ENCODE results near the gene ANOS1. TPM values are rescaled to one million over a fixed set of nuclear protein-coding genes. Genes with fewer than 3 reads are reported as not detected.

The ANOS1 gene
- total RNA-seq, 2 donors from 2014 or later: 3.6 to 6.0 TPM

GRCh38 chrX:8711401-8711800 lies 20.5 kb downstream of the ANOS1 start:
- no peak for TF ChIP-seq CTCF (IDR thresholded peaks at IDR 0.05)
- Histone ChIP-seq H3K27me3 (no peaks in the 10 kb centered on the region), H3K4me3 (no peak overlapping the region)

DNA sequence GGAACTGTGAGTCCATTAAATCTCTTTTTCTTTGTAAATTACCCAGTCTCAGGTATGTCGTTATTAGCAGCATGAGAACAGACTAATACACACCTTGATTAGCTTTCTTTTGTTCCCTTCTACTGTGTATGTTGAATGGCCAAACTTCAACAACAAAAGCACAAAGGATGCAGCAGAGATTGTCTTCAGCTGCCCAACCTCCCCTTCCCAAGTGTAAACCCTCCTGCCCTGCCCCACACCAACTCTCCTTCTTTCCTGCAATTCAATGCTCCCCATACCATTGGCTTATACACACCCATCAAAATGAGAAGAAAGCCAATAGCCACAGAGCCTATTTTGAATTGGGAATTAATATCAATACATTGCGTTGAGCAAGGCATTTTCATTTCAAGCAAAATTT lies 27.8 kb downstream of the ANOS1 start:
- no peak for TF ChIP-seq CTCF (IDR thresholded peaks at IDR 0.05)
- Histone ChIP-seq H3K4me1 (no peaks in the 10 kb centered on the region), H3K9me3 (no peaks in the 10 kb centered on the region), H3K27ac (no peak overlapping the region), H3K27me3 (no peaks in the 10 kb centered on the region), H3K4me3 (no peak overlapping the region), H3K36me3 (no peaks in the 10 kb centered on the region)
- DNase-seq (ENCODE audit: low spot score): no peak

More at GRCh38 chrX:8711401-8711800, 20.5 kb downstream of the ANOS1 start:
- no peaks in the 10 kb centered on the region for H3K9me3 ChIP-seq
- no peaks in the 10 kb centered on the region for H3K36me3 ChIP-seq
- H3K4me1 ChIP-seq: no peaks in the 10 kb centered on the region
- DNase-seq (ENCODE audit: low spot score): no peak
- no peak overlapping the region for H3K27ac ChIP-seq

DNA sequence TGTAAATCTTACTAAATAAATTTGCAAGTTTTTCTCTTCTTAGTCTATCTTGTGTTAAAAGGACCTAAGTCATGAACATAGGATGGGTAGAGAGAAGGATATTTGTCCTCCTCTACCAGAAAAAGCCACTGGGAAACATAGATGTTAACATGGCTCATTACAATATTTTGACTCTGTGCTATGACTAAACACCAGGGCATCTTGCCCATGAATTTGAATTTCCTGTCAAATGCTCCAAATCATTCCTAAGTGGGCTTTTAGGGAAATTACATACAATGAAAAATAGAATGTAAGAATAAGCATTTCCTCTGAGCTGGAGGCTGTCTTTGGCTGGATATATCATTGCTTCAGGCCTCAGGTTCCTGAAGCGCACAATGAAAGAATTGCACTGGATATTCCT lies 39.1 kb downstream of the ANOS1 start:
- TF ChIP-seq CTCF (IDR thresholded peaks at IDR 0.05): no peak
- no peaks in the 10 kb centered on the region for H3K9me3 ChIP-seq
- DNase-seq (ENCODE audit: low spot score): no peak
- no peak overlapping the region for H3K27ac ChIP-seq
- no peaks in the 10 kb centered on the region for H3K27me3 ChIP-seq
- H3K36me3 ChIP-seq: no peaks in the 10 kb centered on the region
- no peaks in the 10 kb centered on the region for H3K4me1 ChIP-seq
- no peak overlapping the region for H3K4me3 ChIP-seq

DNA sequence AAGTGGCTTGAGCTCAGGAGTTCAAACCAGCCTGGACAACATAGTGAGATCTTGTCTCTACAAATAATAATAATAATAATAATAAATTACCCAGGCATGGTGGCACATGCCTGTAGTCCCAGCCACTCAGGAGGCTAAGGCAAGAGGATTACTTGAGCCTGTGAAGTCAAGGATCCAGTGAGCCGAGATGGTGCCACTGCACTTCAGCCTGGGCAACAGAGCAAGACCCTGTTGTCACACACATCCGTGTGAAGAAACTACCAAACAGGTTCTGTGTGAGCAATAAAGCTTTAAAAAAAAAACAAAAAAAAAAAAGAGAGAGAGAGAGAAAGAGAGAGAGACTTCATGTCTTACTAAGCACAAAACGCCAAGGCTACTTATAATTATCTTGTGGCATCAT lies 42.5 kb downstream of the ANOS1 start:
- Histone ChIP-seq H3K27ac (no peak overlapping the region), H3K36me3 (no peaks in the 10 kb centered on the region), H3K27me3 (no peaks in the 10 kb centered on the region), H3K9me3 (no peaks in the 10 kb centered on the region), H3K4me1 (no peaks in the 10 kb centered on the region), H3K4me3 (no peak overlapping the region)
- TF ChIP-seq CTCF (IDR thresholded peaks at IDR 0.05): no peak
- no peak for DNase-seq (ENCODE audit: low spot score)

DNA sequence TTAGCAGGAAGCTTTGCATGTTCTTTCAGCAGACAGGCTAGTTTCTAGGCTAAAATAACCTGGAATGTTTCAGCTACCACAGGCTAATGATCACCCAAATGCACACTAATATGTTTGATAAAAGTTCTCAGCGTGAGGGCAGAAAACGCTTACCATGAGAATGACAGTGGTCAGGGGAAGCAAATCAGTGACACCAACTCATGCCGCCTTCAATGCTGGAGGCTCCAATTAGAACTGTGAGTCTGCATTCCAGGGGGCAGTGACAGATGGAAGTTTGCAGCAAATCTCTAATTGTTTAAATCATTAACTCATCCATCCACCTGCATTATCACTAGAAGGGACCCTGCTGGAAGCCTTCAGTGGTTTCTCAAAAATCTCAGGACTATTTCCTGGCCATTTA lies 43.2 kb downstream of the ANOS1 start:
- DNase-seq (ENCODE audit: low spot score): no peak
- no peak overlapping the region for H3K27ac ChIP-seq
- H3K4me1 ChIP-seq: no peaks in the 10 kb centered on the region
- H3K36me3 ChIP-seq: no peaks in the 10 kb centered on the region
- H3K9me3 ChIP-seq: no peaks in the 10 kb centered on the region
- no peak overlapping the region for H3K4me3 ChIP-seq
- TF ChIP-seq CTCF (IDR thresholded peaks at IDR 0.05): no peak
- H3K27me3 ChIP-seq: no peaks in the 10 kb centered on the region

- Histone ChIP-seq H3K9me3 (no peaks in the 10 kb centered on the region), H3K4me3 (no peak overlapping the region), H3K36me3 (no peaks in the 10 kb centered on the region), H3K4me1 (no peaks in the 10 kb centered on the region), H3K27me3 (no peaks in the 10 kb centered on the region), H3K27ac (no peak overlapping the region)
- TF ChIP-seq CTCF (IDR thresholded peaks at IDR 0.05): no peak
- DNase-seq (ENCODE audit: low spot score): no peak
Observed at GRCh38 chrX:8684201-8684965, 47.6 kb downstream of the ANOS1 start.
